Stimulated activated CD8-positive, alpha-beta memory T cell treated with anti-CD3 and anti-CD28 coated beads, Interleukin-15, amount 100 ng/mL, for 1 hour (primary cell): ENCODE results near the gene MEI1.
"Not testable (repeated sequence)": the region's sequence is repeated elsewhere in the genome, so short reads cannot be mapped to it uniquely, and the experiment has no call there.

Experiments
- DNase-seq: peaks from one replicate; pipeline ENCODE4 v3.0.0-alpha.2; 2020; ENCODE audit warnings: low read depth

MEI1 gene

GRCh38 chr22:41683052-41683451 lies 16.3 kb upstream of the MEI1 start:
- no peak for DNase-seq

DNA sequence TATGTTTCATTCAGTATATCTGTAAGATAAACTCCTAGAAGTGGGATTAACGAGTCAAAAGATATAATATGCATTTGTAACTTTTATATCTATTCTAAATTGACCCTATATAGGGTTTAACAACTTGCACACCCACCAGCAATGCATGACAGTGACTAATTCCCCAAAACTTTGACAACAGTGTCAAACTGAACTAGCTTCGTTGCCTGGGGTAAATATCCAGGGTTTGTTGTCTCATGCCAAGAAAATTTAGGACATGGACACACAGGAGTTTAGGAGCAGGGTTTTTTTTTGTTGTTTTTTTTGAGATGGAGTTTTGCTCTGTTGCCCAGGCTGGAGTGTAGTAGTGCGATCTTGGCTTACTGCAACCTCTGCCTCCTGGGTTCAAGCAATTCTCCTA lies 15.7 kb upstream of the MEI1 start:
- no peak for DNase-seq

GRCh38 chr22:41684194-41684593 lies 15.1 kb upstream of the MEI1 start:
- DNase-seq = no peak

DNA sequence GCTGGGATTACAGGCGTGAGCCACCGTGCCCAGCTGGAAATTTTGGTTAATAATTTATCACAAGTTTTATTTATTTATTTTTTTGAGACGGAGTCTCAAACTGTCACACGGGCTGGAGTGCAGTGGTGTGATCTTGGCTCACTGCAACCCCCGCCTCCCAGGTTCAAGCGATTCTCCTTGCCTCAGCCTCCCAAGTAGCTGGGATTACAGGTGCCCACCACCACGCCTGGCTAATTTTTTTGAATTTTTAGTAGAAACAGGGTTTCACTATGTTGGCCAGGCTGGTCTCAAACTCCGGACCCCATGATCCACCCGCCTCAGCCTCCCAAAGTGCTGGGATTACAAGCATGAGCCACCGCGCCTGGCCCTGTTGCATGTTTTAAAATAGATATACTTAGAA lies 12.4 kb upstream of the MEI1 start:
- not testable (repeated sequence) for DNase-seq

- no peak for DNase-seq
Measured at GRCh38 chr22:41687901-41688364, 11.4 kb upstream of the MEI1 start.

GRCh38 chr22:41688365-41689211 lies 10.7 kb upstream of the MEI1 start, which contains the start of gene SNU13:
Gene SNU13, minus strand, starts transcription at chr22:41688867. Its CDS starts 71 bp downstream, at chr22:41688796.
- DNase-seq = peak; percentile 80

DNA sequence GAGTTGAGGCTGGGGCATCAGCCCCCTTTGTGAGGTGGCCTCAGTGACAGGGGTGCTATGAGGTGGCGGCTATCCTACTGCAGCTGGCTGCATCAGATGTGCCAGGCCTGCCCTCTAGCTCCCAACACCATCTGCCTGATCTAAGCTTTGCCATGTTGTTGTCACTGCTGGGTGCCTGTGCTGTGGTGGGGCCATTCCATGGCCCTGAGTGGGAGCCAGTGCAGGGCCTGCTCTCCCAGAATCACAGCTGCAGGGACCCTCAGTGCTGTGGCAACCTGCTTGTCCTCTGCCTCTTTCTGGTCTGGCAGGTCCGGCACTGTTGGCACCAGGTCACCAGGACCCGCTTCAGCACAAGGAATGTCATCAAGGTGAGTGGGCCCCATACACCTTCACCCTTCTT lies 8.8 kb upstream of the MEI1 start:
- no peak for DNase-seq

- DNase-seq = no peak
Measured at GRCh38 chr22:41695211-41695610, 4.1 kb upstream of the MEI1 start.

DNA sequence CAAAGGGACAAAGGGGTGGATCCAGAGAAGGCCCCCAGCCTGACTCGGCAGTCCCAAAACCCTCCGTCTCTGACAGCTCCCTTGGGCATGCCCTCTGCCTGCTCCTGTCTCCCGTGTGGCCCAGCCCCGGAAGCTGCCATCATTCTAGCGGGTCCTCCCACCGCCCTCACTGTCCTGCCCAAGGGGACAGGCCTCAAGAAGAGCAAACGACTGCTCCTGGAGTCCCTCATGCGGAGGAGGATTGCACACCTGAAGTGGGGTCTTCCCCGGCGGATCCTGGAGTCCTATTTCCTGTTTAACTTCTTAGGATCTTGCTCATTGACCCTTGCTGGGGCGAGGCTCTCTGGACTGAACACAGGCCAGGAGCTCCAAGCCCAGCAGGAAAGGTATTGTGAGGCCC lies 2.6 kb upstream of the MEI1 start:
- DNase-seq = no peak

- DNase-seq = peak; percentile 96
Measured at GRCh38 chr22:41697126-41697775, 2.1 kb upstream of the MEI1 start.

GRCh38 chr22:41700108-41700364 lies 733 bp downstream of the MEI1 start:
- no peak for DNase-seq

- DNase-seq = no peak
Measured at GRCh38 chr22:41702763-41703162, 3.5 kb downstream of the MEI1 start.

DNA sequence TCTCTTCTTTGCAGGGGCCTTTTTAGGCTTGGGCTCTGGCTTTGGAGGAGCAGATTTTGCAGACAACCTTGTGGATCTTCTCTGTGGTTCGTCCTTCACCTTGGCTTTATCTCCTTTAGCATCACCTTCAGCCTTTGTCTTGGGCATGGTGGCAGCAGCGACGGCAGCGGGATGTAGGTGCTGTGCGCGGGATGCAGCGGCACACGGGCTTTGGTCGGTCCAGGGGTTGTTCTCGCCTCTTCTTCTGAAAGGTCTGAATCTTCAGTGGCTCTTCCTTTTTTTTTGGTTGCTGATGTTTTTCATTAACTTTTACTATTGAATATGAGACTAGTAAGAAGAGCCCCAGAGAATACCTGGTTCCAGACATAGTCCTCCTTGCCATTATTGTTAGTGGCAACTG lies 10.0 kb downstream of the MEI1 start:
- no peak for DNase-seq

GRCh38 chr22:41713004-41713403 lies 13.7 kb downstream of the MEI1 start:
- DNase-seq = no peak

DNA sequence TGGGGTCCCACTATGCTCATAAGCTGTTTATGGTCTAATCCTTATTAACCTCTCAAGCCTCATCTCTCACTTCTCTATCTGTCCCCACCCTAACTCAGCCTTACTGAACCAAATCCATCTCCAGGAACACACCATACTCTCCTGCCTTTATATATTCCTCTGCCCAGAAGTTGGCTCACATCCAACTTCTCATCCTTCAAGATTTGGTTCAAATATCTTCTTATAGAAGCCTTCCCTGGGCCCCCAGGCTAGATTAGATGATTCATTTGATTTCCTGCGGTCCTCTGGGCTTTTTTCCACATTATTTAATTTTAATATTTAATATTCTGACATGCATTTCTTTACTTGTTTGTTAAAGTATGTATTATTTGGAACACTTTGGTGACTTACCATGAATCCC lies 23.2 kb downstream of the MEI1 start:
- no peak for DNase-seq

DNA sequence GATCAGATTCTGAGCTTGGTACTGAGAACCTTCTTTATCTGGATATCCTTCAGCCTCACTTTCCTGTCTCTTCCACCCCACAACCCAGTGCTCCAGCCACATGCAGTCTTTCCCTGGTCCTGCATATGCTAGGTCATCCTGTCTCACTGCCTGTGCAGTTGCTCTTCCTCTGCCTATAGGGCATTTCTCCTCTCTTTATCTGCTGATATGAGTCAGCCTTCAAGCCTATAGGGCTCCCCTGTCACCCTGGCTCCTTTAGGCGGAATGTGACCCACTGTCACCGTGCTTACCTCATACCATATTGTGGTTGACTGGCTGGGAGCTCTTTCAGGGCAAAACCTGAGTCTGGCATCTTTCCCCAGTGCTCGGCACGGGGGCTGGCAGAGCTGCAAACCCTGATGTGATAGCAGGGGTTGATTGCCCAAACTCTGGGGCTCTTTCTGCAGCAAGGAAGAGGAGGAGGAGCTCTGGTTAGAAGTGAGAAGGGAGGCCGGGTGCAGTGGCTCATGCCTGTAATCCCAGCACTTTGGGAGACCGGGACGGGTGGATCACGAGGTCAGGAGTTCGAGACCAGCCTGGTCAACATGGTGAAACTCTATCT lies 26.3 kb downstream of the MEI1 start:
- DNase-seq = no peak

DNA sequence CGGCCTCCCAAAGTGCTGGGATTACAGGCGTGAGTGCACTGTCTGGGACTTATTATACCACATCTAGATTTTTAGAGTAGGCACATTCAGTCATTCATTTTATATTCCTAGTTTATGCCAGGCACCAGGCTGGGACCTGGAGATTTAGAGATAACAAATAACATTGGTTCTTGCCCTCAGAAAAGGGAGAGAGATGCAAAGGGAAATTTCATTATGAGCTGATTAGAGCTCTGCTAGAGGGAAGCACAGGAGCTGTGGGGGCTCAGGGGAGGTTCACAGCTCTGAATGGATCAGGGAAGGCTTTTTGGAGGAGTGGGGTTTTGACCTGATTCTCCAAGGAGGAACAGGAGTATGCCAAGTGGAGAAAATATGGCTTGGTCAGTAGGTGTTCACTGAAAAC lies 32.3 kb downstream of the MEI1 start:
- DNase-seq = no peak

DNA sequence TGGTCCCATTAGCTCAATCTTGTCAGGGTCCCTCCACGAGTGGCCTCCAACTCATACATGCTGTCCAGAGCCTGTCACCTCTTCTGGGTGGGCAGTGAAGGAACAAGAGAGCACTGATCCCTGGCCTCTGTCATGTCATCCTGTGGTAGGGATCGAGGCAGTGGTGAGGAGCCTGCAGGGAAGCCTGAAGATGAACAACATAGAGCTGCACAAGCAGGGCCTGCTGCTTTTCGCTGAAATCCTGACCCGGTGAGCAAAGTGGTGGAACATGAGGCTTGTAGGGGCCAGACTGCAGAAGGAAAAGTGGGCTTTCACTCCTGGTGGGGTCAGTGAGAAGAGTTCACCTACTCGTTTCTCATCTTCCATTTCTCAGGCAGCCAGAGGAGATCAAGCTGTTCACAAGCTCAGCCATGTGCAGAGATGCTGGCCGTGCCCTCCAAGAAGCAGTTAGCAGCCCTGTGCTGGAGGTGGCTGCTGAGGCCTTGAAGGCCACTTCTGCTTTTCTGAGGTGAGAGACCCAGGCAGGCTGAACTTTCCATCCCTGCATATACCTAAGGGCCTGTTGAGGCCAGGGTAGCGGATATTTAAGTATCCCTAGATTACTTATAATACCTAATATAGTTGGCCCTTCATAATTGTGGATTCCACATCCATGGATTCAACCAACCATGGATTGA lies 32.9 kb downstream of the MEI1 start:
- no peak for DNase-seq

DNA sequence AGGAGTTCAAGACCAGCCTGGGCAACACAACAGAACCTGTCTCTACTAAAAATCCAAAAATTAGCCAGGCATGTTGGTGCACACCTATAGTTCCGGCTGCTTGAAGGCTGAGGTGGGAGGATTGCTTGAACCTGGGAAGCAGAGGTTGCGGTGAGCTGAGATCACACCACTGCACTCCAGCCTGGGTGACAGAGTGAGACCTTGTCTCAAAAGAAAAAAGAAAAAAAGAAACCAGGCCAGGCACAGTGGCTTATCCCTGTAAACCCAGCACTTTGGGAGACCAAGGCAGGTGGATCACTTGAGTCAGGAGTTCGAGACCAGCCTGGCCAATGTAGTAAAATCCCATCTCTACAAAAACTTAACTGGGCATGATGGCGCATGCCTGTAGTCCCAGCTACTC lies 33.9 kb downstream of the MEI1 start:
- not testable (repeated sequence) for DNase-seq

GRCh38 chr22:41739576-41739975 lies 40.3 kb downstream of the MEI1 start:
- no peak for DNase-seq

DNA sequence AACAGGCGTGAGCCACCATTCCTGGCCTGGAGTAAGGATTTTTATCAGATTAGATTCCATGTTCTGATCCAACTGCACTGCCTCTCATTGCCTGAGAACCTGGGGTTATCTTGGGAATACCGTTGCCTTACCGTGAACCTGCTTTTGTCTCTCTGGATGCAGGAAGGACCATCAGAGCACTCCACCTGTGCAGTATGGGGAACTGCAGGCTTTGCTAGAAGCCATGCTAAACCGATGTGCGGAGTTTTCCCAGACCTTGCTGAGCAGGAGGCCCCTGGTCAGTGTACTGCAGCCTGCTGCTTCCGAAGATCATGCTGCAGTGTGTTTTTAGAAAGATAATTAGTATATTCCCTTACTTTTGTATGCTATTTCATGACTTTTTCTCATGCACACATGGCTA lies 43.6 kb downstream of the MEI1 start:
- no peak for DNase-seq

- DNase-seq = no peak
Measured at GRCh38 chr22:41745968-41746367, 46.7 kb downstream of the MEI1 start.
